ENCODE results near the gene SCAANT1. TPM values are rescaled to one million over a fixed set of nuclear protein-coding genes. Genes with fewer than 3 reads are reported as not detected.
A peak's percentile ranks its signal among the peaks of the same experiment; 100 is the strongest.

Gene SCAANT1
- total RNA-seq, 4 donors from 2014 or later: not detected

DNA sequence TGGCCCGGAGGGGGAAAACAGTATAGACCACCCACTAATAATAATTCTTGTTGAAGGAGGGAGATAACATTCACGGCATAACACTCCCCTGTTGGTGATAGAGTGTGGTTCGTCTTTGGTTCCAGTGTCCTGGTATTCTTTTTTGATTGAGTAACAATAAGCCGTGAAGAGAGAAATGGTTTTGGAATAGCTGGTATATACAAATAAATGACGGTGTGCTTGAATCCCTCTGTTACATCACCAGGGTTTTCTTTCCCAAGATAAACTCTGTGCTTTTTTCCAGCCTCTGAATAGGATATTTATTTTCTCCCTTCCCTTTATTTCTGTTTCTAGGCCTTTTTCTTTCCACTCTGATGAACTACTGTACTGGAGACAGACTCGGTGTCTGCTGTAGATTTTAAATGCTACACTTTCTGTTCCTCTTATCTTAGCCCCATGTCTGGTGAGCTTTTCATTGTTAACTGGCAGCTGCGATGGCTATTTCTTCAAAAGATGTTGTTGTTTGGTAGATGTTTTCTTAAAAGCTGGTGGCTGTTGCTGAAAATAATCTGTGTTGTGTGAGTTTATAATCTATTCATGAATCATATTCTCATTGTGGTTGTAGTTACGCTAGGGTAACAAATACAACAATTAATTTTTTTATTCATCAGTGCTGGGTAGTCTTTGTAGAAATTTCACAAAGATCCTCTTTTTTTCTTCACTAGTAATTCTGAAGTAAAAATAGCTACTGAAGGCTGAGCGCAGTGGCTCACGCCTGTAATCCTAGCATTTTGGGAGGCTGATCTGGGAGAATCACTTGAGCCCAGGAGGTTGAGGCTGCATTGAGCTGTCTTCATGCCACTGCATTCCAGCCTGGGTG, 15.5 kb upstream of the SCAANT1 start:
- no peak for DNase-seq (ENCODE audit: low spot score in 2 of 2)
- no peak for TF ChIP-seq POLR2A (IDR thresholded peaks at IDR 0.05)
- TF ChIP-seq, protein P1, sequence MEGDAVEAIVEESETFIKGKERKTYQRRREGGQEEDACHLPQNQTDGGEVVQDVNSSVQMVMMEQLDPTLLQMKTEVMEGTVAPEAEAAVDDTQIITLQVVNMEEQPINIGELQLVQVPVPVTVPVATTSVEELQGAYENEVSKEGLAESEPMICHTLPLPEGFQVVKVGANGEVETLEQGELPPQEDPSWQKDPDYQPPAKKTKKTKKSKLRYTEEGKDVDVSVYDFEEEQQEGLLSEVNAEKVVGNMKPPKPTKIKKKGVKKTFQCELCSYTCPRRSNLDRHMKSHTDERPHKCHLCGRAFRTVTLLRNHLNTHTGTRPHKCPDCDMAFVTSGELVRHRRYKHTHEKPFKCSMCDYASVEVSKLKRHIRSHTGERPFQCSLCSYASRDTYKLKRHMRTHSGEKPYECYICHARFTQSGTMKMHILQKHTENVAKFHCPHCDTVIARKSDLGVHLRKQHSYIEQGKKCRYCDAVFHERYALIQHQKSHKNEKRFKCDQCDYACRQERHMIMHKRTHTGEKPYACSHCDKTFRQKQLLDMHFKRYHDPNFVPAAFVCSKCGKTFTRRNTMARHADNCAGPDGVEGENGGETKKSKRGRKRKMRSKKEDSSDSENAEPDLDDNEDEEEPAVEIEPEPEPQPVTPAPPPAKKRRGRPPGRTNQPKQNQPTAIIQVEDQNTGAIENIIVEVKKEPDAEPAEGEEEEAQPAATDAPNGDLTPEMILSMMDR (IDR thresholded peaks at IDR 0.05): no peak
- H3K27me3 ChIP-seq: no peaks in the 10 kb centered on the region
- WGBS, 2 donors: 46 to 47% methylated on average over 10 of the region's 10 CpGs
- H3K9me3 ChIP-seq: no peaks in the 10 kb centered on the region
- peaks cover 0 to 23% (median 0%) of the 10 kb centered on the region in 3 donors for H3K36me3 ChIP-seq
- H3K27ac ChIP-seq: peak overlapping the region in 3 of 4 donors; percentile 14 to 77 (median 61)
- H3K4me3 ChIP-seq: no peak overlapping the region
- H3K4me1 ChIP-seq: peaks cover 0 to 32% (median 9%) of the 10 kb centered on the region in 4 donors

DNA sequence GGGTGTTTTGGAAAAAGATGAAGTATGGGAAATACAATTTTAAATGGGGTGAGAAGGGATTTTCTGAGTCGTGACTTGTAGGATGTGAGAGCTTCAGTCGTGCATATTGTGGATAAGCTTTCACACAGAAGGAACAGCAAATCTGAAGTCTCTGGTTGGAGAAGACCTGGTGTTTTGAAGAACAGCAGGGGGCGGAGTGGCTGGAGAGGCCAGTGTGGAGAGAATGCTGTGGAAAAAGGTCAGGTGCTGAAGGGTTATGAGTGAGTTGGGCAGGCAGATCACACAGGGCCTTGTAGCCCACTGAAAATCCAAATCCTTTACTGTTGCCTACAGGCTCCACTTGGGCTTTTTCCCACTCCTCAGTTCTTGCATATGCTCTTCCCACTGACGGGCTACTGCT, 14.1 kb upstream of the SCAANT1 start:
- H3K27ac ChIP-seq: peak overlapping the region in 1 of 4 donors; percentile 8
- H3K27me3 ChIP-seq: no peaks in the 10 kb centered on the region
- 92 to 94% methylated on average over 4 of the region's 4 CpGs for WGBS, 2 donors
- TF ChIP-seq POLR2A (IDR thresholded peaks at IDR 0.05) (no peak), EP300 (IDR thresholded peaks at IDR 0.05) (no peak)
- TF ChIP-seq, protein P1 (IDR thresholded peaks at IDR 0.05): no peak
- peaks cover 0 to 23% (median 3%) of the 10 kb centered on the region in 4 donors for H3K4me1 ChIP-seq
- H3K36me3 ChIP-seq: peaks cover 0 to 33% (median 0%) of the 10 kb centered on the region in 3 donors
- no peak overlapping the region for H3K4me3 ChIP-seq
- no peak for DNase-seq (ENCODE audit: low spot score in 2 of 2)
- H3K9me3 ChIP-seq: no peaks in the 10 kb centered on the region

DNA sequence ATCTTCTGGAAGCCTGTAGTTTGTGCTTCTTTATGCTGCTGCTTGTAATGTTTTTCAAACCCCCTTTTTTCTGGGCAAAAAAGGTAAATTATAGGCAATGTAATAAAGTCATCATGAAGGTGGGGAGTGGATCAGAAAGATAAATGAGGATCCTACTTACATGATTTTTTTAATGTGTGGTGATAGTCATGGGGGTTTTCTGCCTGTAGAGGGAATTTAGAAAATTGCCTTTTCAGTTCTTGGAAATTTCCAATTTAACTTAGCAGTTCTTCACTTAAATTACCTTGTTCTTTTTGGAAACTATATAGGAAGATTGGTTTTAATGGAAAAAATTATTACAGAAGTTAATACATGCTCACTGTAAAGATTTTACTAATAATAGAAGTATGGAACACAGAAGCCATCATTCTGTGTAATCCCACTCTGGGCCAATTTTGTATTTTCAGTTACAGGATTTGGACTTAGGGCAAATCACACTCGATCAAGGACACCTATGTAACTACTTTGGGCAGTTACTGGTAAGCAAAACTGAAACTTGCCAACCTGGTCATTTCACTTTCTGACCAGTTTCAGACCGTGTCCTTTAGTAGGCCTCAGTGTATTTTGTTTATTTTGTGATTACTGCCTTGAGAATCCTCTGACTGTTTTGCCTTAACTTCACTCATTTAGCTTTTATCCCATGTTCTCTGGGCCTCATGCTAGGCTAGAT, 10.5 kb upstream of the SCAANT1 start:
- Histone ChIP-seq H3K9me3 (no peaks in the 10 kb centered on the region), H3K4me3 (no peak overlapping the region), H3K4me1 (peaks cover 0 to 22% (median 3%) of the 10 kb centered on the region in 4 donors), H3K27me3 (no peaks in the 10 kb centered on the region), H3K27ac (no peak overlapping the region), H3K36me3 (peaks cover 0 to 47% (median 0%) of the 10 kb centered on the region in 3 donors)
- TF ChIP-seq, protein P1 (IDR thresholded peaks at IDR 0.05): no peak
- TF ChIP-seq POLR2A (IDR thresholded peaks at IDR 0.05): no peak
- 88% methylated on average over 2 of the region's 2 CpGs for WGBS, 2 donors
- DNase-seq (ENCODE audit: low spot score in 2 of 2): no peak

DNA sequence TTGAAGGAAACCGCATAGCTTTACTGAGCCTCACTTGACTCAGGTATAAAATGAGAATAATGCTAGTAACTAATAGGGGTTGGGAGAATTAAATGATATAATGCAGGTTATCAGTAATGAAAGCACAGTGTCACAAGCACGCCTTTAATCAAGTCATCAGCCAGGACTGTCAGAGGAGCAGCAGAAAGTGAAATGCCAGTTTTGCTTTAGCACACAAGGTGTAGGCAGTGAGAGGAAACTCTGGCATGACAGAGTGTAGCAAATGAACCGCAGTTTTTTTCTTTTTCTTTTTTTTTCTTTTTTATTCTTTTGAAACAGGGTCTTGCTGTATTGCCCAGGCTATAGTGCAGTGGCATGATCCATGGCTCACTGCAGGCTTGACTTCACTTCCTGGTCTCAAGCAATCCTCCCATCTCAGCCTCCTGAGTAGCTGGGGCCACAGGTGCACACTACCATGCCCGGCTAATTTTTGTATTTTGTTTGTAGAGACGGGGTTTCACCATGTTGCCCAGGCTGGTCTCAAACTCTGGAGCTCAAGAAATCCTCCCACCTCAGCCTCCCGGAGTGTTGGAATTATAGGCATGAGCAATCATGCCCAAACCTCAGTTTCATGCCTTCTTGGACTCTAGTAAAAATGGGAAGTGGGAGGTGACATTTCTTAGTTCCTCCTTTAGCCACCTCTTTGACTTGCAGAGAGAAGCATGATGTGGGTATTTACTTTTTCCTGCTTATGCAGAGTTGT, 9.7 kb upstream of the SCAANT1 start:
- Histone ChIP-seq H3K27me3 (no peaks in the 10 kb centered on the region), H3K36me3 (peaks cover 0 to 54% (median 0%) of the 10 kb centered on the region in 3 donors), H3K4me1 (peaks cover 0 to 15% (median 0%) of the 10 kb centered on the region in 4 donors), H3K27ac (no peak overlapping the region), H3K4me3 (no peak overlapping the region), H3K9me3 (no peaks in the 10 kb centered on the region)
- DNase-seq (ENCODE audit: low spot score in 2 of 2): no peak
- no peak for TF ChIP-seq EP300 (IDR thresholded peaks at IDR 0.05)
- TF ChIP-seq, protein P1 (IDR thresholded peaks at IDR 0.05): no peak
- no peak for TF ChIP-seq POLR2A (IDR thresholded peaks at IDR 0.05)
- WGBS, 2 donors: 84 to 95% methylated on average over 6 of the region's 6 CpGs
